Measurements from ENCODE around the gene MSI2.

MSI2 gene

DNA sequence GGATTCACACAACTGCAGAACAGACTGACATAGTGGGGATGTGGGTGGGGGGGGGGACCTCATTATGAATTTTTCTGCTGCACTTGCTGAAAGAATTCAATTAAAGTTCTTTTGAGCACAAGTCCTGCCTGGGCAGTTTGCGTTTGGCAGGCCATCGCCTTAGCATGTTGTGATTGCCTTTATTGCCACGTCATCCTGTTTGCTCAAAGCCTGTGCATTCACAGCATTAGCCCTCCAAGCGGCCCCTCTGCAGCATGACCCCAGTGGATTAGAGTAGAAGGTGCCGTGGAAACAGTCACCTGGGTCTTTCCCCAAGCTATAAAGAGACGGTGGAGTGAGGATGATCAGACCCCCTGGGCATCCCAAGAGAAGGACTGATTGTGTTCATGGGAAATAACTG, 17.2 kb downstream of the MSI2 start:
- no peak for DNase-seq

DNA sequence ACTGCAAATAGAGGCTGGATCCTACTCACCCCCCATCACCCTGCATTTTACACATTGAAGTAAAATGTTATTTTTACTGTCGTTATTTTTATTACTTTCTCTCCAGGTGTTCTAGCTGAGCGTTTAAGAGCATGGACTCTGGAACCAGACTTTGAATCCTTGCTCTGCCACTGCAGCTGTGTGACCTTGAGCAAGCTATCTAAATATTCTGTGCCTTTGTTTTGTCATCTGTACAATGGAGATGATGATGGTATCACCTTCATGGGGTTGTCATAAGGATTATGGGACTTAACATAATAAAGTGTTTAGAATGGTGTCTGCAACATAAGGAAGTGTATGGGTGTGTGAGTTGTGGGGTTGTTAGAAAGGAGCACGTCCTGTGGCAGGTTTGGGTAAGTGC, 17.8 kb downstream of the MSI2 start:
- DNase-seq, result no peak

DNA sequence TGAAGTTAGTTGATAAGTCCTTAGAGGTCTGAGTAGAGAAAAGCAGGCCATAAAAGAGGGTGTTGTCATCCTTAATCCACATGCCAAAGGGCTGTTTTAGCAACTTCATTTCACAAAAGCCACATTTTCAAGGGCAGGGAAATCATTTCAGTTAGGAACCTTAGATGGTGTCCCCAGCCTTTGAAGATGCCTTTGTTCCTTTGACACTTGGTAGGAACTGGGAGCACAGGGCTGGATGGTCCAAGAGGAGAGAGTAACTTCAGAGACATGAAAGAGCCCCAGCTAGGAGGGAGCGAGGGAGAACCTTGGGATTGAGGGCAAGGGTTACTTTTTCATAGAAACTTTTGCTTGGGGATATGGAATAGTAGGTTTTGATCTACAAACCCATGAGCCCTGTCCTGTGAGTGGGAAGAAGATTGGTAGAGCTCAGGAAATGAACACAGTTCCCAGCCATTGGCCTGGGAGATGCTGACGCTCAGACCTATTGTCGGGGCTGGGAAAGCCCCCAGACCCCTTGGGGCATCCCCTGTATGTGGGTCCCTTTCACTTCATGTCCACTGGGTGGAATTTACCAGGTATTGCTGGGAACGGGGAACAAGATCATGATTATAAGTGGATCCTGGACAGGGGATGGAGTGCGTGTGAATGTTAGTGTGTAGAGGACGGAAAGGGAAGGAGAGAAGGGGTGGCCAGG, 18.9 kb downstream of the MSI2 start:
- no peak for DNase-seq

DNA sequence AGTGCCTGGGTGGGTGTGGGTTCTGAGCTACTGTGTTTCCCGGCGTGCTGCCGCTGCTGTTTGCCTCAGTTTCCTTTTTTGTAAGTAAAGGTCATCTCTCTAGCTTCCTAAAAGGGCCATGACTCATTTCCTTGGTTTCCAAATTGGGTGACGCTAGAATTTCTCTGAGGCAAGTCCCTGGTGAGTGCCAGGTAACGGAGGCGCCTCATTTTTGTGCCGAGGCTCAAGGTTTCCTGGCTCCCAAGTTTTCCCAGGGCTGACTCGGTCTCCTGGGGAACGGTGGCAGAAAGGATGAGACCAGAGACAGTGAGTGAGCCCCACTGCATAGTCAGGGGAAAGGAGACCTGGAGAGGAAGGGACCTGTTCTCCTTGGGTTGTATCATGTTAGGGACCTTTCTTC, 20.3 kb downstream of the MSI2 start:
- DNase-seq, result no peak

DNA sequence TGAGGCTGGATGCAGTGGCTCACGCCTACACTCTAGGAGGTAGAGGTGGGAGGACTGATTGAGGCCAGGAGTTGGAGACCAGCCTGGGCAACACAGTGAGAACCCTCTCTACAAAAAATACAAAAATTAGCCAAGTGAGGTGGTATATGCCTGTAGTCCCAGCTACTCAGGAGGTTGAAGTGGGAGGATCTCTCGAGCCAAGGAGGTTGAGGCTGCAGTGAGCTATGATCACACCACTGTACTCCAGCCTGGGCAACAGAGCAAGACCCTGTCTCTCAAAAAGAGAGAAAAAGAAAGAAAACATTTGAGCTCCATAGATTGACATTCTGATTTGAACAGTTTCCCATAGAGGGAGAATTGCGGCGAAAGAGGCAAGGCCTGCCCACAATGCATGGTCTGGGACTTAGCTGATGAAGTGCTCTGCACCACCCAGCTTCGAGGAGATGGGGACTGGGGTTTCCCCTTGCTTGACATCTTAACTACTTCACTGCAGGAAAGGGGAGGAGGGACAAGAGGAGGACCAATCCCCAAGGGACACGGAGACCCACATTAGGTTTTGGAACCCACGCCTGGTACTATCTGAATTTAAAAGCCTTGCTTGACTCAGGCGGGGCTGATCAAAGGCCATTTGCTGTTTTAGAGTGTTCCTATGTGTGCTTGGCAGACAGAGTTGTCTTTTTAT, 21.7 kb downstream of the MSI2 start:
- DNase-seq, result no peak

DNA sequence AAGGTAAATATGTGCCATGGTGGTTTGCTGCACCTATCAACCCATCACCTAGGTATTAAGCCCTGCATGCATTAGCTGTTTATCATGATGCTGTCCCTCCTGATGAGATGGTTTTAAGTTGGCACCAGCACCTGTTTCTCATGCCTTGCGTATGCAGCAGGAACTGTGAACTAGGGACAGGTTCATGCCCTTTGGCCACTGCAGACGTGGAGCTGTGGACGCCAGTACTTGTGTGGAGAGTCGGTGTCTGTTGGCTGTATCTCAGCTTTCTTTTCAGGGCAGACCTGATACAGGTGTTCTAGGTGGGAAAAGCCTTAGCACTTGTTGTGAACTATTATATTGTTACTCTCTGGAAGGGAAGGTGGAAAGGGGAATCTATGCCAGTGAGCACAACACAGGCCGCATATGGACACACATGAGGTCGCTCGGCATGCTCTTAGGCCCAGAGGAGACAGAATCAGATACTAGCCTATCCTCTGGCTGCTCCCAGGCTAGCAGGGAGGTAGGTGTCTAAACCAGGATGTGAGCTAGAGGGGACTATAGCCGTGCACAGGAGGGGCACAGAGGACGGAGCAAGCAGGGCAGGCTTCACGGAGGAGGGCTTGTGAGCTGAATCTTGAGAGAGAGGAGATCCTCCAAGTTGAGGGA, 22.5 kb downstream of the MSI2 start:
- no peak for DNase-seq

DNA sequence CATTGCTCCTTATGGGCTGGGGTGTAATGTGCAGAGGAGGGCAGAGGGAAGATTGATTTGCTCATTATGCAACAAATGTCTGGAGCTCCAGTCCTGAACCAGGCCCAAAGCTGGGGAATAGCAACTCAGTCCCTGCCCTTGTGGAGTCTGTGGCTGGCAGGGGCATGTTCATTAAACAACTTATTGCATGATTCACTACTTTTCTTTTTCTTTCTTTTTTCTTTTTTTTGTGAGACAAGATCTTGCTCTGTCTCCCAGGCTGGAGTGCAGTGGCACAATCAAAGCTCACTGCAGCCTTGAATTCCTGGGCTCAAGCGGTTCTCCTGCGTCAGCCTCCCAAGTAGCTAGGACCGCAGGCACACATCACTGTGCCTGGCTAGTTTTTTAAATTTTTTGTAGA, 23.1 kb downstream of the MSI2 start:
- DNase-seq, result no peak

DNA sequence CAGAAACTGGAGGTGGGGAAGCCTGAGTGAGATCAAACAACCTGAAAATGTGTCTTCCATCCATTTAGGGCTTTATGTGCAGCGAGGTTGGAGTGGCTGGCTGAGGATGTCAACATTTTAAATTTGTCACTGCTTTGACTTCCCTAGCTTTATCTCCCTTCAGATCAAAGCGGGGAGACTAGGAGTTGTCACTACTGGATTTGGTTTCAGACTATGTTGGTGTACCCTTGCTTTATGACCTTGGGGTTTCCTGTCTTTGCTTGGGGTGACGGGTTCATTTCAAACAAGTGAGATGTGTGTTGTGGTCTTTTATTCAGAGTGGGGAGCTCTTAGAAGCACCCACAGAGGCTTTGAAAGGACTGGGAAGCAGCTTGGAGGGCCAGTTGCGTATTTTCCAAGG, 25.6 kb downstream of the MSI2 start:
- DNase-seq, result no peak

DNA sequence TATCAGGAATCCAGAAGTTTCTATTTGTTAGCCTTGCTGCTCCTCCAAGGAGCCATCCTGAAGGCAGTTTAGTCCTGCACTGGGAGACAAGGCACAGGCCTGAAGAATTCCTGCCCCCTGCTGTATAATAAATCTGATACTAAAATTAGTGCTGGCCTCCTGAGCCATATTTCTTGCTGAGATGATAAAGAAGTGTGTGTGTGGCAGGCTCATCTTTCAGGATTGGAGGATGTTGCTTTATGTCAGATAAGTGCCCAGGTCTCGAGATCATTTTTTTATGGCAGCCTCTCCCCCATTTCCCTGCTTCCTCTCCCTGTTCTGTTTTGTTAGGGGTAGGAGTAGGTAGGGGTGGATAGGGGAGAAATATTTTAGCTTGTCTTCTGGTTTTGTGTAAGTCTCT, 26.0 kb downstream of the MSI2 start:
- no peak for DNase-seq

DNA sequence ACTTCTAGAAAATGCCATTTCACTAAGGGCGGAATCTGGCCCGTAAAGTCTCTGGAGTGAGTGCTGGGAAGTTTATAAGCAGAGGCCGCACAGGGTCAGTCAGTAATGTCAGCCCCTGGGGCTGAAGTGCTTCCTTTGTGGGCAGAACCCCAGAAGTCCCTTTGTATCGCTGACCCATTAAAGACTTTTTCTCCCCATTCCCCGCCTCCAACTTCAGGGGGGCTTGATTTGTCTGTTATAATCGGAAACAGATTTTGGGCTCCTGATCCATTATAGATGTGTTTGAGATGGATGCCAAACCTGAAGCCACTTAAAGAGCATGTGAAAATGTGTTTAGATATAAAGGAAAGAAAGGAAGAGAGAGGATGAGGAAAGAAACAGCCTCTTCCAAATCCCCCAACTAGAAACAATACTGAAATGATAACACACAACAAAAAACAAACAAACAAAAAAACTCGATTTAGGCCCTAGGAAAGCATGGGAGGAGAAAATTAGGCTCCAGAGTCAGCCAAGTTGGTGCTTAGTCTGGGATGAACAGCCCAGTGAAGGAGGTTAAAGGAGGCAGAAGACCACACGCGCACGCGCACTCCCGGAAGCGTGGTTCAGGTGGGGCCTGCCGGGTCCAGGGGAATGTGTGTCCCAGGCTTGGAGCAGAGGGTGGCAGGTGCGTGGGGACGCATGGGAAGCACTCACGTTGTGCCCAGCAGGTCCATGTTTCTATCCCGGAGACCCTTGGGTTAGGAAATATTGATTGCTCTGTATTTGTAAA, 27.1 kb downstream of the MSI2 start:
- no peak for DNase-seq

DNA sequence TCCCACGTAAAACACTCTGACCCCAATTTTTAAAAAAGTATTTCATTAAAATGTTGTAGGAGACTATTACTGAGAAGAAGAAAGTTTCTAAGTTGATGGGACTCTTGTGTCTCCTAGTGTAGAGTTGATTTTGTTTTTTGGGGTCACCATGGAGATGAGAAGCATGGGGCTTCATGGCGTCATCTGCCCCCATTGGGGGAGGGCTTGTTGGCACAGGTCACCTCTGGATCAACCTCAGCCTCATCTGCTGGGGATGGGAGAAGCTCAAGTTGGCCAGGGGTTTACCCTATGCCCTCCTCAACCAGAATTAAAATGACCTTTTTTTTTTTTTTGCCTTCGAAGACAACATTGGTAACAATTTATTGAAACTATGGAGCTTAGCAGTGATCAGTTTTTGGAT, 28.3 kb downstream of the MSI2 start:
- DNase-seq, result peak; percentile 35

DNA sequence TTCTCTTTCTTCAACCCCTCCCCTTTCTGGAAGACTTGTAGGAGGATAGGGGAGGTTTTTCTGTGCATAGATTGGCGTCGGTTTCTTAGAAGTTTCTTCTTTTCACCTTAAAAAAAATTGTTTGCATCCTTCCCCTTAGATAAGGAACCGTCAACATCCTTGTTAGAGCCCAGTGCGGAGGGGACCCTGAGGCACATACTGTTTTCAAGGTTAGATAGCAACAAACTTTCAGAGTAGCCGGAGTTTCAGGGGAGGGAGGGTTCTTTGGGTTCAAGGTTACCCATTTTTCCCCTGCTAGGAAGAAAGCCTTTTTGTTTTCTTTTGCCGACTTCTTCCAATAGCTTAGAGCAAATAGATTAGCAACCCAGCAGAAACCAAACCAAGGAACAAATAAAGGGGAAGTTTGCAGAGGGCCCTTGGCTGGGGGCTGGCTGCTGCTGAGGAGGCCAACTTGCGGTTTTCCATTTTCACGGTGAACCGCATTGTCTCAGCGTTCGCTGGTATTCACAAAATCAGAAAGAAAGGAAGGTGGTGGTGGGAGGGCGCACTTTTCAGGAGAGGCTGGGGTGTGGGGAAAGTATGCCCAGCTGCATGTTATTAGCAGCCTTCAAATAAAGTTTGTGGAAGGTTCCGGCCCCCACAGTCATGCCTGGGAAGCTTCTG, 28.8 kb downstream of the MSI2 start:
- DNase-seq, result peak; percentile 41

DNA sequence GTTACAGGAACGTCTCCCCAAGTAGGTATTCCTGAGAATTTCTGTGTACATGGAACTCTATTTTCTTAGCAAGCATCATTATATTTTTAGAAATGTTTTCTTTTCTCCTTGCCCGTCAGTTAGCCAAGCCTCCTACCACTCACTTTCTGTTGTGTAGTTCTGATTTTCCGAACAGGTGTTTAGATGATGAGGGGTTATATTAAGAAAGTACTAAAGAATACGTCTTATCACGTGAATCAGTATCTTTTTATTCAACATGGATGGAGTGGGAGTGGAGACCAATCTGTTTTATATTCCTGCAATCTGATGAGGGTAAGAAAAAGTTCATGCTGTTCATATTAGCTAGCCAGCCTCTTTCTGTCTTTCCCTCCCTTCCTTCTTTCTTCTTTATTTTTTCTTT, 29.4 kb downstream of the MSI2 start:
- DNase-seq, result no peak

DNA sequence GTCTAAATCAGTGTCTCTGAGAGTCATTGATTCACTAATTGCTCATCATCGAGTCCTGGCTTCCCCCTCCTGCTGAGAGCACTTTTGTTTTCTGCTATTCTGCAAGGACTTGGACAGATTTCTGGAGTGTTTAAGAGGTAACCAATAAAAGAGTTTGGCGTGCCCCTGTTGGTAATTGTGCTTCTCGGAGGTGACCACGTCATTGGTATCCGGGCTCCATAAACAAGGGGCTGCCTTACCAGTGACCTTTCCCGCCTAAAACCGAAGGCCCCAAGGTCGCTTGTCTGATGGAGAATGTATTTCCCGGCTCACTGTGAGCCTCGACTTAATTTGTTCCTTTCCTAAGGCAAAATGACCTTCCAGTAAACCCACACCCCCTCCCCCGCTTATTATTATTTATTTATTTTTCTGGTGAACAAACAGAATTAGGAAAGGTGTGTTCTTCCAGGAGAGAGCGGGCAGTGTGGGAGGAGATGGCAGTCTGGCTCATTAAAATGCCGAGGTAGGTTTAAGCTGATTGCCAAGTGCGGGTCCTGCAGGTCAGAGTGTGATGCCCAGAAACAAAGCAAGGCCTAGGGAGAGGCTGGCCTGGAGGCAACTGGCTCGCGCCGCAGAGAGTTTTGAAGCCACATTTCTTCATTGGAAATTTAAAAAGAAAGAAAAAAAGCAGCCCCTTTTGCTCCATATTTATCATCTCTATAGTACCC, 30.2 kb downstream of the MSI2 start:
- no peak for DNase-seq

DNA sequence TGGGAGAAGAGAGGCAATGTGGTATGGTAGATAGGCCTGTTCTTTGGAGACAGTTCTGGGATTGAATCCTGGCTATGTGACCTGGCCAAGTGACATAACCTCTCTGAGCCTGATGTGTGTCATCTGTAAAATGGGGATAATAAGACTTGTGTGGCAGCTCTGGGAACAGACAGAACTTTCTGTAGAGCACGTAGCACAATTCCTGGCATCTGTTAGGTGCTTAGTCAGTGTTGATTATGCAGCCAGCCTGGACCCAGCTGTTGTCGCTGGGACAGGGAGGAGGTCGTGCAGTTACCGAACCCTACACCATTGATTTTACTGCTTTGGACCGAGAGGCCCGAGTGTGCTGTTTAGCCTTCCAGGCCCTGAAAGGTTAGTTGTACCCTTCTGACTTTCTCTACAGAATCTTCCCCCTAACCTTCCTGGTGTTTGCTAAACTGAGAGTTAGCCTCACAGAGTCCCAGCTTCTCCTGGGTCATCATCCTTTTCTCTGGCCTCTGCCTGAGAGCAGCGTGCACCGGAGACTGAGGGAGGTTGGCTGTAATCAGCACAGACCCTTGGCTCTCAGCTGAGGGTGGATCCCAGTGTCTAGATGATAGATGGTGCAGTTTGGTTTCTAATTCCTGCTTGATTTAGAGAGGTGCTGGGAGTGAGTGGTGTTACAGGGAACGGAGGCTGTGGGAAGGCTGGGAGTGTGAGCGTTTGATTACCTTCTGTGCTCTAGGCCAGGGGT, 31.9 kb downstream of the MSI2 start:
- no peak for DNase-seq

DNA sequence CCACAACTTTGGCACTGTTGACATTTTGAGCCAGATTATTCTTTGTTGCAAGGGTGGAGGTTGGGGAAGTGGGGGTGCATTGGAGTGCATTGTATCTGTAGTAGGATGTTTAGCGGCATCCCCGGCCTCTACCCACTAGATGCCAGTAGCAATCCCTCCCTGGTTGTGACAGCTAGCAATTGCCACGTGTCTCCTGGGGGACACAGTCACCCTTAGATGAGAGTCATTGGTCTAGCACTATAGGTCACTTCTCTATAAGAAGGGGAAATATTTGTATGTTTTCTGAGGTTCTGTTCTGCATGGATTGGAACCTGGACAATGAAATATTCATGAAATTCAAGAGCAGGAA, 32.4 kb downstream of the MSI2 start:
- no peak for DNase-seq

DNA sequence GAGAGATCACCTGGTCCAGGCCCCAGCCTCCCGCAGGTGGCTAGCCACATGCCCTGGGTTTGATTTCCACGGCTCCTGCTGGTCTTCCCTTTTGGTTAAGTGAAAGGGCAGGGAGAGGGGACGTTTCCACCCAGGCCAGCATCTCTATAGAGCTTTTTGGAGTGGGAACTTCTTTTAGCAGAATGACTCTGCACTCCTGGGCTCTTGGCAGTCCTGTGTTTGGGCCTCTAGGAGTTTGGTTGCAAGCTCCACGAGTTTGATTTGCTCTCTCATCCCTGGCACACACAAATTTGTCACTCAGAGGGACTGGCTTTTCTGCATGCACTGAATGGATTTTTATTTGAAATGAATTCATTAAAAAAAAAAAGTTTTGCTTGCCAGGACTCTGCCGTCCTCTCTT, 32.8 kb downstream of the MSI2 start:
- DNase-seq, result no peak

DNA sequence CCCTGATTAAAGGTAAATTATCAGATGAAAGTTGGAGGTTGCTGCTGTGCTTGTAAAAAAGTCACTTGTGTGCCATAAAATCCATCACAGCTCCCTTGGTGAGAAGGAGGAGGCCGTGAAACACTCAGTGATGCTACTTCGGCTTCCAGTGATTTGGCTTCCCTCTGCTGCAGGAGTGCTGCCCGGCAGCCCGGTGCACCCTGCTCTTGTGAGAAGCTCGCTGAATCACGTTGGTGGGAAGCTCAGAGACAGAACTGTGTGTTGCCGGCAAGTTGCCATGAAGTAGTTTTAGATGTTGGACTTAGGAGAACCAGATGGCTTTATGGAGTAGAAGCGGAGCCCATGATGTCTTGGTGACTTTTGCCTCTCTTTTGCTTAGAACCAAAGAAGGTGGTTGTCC, 33.3 kb downstream of the MSI2 start:
- DNase-seq, result no peak

DNA sequence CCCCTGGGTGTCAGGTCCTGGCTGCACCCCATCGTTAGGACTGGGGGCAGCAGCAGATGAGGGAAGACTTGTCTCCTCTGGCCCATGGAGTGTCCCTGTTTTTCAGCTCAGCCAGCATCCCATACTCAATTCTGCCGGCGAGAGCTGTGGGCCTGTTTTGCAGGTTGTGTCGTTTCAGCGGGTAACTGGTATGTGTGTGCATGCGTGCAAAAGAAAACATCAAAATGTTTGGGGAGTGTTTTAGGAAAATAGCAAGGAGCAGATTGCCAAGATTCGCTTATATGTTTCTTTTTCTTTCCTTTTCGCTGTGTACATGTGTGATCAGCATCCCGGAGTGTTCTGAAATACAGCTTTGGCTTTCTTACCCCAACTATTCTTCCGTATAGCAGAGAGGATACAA, 34.7 kb downstream of the MSI2 start:
- DNase-seq, result no peak

DNA sequence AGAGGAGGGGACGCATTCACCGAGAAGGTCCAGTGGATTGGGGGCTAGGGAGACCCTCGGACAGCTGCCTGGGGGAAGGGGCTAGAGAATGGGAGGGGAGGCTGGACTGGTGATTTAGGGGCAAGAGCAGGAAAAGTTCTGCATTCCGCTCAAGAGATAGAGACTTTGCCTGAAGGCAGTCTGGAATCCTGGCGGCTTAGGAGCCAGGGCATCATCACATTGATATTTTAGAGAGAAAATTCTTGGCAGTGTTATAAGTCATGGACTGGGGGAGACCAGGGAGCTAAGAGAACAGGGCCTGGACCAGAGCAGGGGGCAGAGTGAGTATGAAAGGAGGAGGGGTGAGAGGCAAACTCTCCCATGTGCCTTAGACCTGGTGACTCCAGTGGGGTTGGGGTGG, 35.8 kb downstream of the MSI2 start:
- DNase-seq, result no peak

DNA sequence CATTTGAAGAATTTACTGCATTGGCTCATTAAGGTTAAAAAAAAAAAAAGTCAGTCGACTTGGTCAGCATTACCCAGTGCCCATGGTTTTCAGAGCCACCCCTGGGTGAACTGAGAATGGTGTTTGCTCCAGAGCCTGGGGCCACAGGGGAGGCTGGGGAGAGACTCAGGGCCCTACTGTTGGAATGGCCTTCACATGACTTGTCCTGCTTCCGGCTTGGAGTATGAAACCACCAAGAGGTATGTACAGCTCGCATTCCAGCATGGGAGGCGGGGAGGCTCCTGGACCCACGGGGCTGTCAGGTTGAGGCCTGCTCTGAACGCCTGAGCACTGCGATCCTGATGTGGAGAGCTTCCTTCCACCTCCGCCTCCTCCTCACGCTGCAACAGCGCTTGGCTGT, 36.8 kb downstream of the MSI2 start:
- no peak for DNase-seq

DNA sequence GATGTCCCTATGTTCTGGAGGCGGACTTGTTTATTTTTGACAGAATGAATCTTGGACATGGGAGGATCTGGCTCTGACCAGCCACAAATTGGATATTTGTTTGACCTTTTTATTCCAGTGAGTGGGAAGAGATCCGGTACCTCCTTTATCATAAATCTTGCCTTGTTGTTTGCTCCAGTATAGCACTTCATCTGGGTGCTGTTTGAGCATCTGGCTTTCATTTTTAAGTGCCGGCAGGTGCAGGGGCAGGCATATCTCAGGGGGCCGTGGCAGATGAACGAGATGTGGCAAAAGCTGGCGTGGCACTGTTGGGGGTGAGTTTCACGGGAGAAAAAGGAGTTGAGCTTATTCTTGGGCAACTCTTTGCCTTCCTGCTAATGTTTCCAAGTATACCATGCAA, 37.8 kb downstream of the MSI2 start:
- DNase-seq, result no peak
